Stimulated activated CD4-positive, alpha-beta T cell treated with anti-CD3 and anti-CD28 coated beads, Interleukin-1b, Interleukin-23, amount 100 ng/mL, for 48 hours (primary cell): ENCODE results near the gene AEBP1.
A peak's percentile ranks its signal among the peaks of the same experiment; 100 is the strongest.

Experiments used
- DNase-seq: peaks from one replicate; pipeline ENCODE4 v3.0.0-alpha.2; 2020

AEBP1 gene

GRCh38 chr7:44144968-44145478, 40.9 kb downstream of the AEBP1 start:
- no peak for DNase-seq

- peak; percentile 64 for DNase-seq
Measured at GRCh38 chr7:44145479-44145968, 41.4 kb downstream of the AEBP1 start.

- DNase-seq: peak; percentile 58
Measured at GRCh38 chr7:44145969-44146911, 42.1 kb downstream of the AEBP1 start.

- no peak for DNase-seq
Measured at GRCh38 chr7:44147026-44147991, 43.2 kb downstream of the AEBP1 start.

GRCh38 chr7:44148166-44148565, 44.0 kb downstream of the AEBP1 start:
- no peak for DNase-seq

GRCh38 chr7:44148961-44149536, 44.9 kb downstream of the AEBP1 start:
- DNase-seq: no peak

GRCh38 chr7:44149571-44150465, 45.7 kb downstream of the AEBP1 start:
- no peak for DNase-seq

- DNase-seq: no peak
Measured at GRCh38 chr7:44150466-44150832, 46.3 kb downstream of the AEBP1 start.

- DNase-seq: no peak
Measured at GRCh38 chr7:44150966-44151941, 47.1 kb downstream of the AEBP1 start.

GRCh38 chr7:44151956-44152355, 47.8 kb downstream of the AEBP1 start:
- no peak for DNase-seq

- no peak for DNase-seq
Measured at GRCh38 chr7:44152971-44153947, 49.1 kb downstream of the AEBP1 start.

- DNase-seq: no peak
Measured at GRCh38 chr7:44153948-44154335, 49.8 kb downstream of the AEBP1 start.

GRCh38 chr7:44154703-44155102, 50.6 kb downstream of the AEBP1 start:
- no peak for DNase-seq

GRCh38 chr7:44155191-44156185, 51.3 kb downstream of the AEBP1 start:
- DNase-seq: no peak

- no peak for DNase-seq
Measured at GRCh38 chr7:44156453-44157010, 52.4 kb downstream of the AEBP1 start.

GRCh38 chr7:44157116-44158080, 53.3 kb downstream of the AEBP1 start:
- DNase-seq: no peak
